Islet precursor cell (in vitro differentiated cells): Measurements from ENCODE around the gene GARIN5A.
A peak's percentile ranks its signal among the peaks of the same experiment; 100 is the strongest.

Experiments
- DNase-seq: peaks from one replicate; pipeline ENCODE4 v3.0.0-alpha.2; 2018

GARIN5A gene

DNA sequence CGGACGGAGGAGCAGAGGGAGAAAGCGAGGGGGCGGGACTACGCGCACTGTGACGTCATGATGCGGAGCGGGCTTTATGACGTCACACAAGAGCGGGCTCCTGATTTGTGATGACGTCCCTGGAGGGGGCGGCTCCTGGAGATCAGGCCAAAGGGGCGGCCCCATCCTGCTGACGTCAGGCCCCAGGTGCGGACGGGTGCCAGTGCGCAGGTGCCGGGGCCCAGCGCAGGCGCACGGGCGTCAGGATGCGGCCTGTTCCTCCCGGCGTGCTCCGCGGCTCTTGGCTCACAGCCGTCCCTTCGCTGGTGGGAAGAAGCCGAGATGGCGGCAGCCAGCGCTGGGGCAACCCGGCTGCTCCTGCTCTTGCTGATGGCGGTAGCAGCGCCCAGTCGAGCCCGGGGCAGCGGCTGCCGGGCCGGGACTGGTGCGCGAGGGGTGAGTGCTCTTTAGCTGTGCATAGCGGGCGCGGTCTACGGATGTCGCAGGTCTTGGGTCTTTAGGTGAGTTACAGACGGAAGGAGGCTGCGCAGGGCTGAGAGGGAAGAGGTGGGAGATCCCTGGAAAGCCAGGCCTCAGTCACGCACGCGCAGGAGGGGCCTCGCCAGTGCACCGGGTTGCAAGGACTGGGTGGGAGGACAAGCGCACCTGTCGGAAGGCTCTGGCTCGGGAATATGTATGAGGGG, at the start of gene GARIN5A, which contains the start of gene EMC10:
Gene GARIN5A, minus strand, starts transcription at position 625 of the 683 bp plus-strand sequence. Its CDS starts 460 bp downstream, at position 165.
Gene EMC10, plus strand, starts transcription at position 284 of the 683 bp plus-strand sequence. Its CDS starts 38 bp downstream, at position 322.
- peak; percentile 97 for DNase-seq

GRCh38 chr19:50522881-50523280, 46.2 kb upstream of the GARIN5A start:
- no peak for DNase-seq

GRCh38 chr19:50520822-50521465, 44.3 kb upstream of the GARIN5A start:
- DNase-seq = no peak

DNA sequence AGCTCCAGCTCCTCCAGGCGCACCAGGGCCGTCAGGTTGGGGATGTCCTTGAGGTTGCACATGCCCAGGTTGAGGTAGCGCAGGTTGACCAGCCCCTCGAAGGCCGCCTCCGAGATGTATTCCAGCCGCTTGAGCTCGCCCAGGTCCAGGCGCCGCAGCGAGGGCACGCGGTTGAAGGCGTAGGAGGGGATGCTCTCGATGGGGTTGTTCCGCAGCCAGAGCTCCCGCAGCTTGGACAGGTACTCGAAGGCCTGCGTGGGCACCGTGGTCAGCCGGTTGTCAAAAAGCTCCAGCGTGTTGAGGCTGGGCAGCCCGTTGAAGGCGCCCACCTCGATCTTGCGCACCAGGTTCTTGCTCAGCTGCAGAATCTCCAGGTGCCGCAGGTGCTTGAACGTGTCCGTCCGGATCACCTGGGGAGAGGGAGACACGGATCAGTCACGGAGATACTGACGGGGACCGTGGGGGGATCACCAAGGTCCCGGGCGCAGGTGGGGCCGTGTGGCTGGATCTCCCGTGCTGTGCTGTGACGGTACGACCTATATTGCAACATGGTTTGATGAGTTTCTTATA, 42.4 kb upstream of the GARIN5A start:
- no peak for DNase-seq

DNA sequence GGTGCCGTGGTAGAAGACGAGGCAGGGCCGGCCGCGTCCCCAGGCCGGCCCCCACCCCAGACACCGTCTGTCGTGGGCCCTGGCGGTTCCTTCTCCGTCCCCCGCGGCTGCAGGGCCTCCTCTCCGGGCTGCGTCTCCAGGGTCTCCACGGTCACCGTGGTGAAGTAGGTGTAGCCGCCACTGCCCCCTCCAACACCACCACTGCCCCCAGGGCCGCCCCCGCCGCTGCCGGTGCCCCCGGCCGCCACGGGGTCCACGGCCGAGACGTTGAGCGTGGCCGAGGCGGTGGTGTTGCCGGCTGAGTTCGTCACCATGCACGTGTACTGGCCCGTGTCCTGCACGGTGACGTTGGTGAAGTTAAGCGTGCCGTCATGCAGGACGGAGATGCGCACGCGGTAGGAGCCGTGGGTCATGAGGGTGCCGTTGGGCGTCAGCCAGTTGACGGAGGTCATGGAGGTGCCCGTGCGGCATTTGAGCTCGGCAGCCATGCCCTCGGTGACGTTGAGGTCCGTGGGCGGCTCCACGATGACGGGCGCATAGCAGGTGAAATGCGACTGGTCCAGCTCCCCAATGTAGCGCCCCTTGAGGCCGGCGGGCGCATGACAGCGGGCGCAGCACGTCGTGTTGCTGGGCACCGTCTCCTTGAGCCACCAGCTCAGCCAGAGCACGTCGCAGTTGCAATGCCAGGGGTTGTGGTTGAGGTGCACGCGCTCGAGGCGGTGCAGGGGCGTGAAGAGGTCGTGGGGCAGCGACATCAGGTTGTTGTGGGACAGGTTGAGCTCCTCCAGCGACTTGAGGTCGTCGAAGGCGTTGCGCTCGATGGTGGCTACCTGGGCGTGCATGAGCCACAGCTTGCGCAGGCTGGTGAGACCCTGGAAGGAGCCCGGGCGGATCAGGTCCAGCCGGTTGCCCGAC, 41.7 kb upstream of the GARIN5A start:
- DNase-seq = no peak

DNA sequence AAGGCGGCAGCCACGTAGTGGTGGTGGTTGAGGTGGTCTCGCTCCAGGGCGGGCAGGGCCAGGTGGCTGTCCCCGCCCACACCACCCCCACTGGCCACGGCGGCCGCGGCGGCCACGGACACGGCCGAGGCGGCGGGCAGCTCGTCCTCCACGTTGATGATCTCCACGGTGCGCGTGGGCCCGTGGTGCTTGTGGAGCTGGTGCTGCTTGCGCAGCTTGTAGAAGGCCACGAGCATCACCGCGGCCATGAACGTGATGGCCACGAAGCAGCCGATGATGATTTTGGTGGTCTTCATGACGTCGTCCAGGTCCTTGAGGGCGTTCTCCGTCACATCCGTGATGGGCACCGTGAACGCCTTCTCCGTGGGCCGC, 41.0 kb upstream of the GARIN5A start:
- no peak for DNase-seq

- DNase-seq = no peak
These were observed 40.5 kb upstream of the GARIN5A start for GRCh38 chr19:50516964-50517703.

GRCh38 chr19:50516456-50516855, 39.8 kb upstream of the GARIN5A start:
- no peak for DNase-seq

DNA sequence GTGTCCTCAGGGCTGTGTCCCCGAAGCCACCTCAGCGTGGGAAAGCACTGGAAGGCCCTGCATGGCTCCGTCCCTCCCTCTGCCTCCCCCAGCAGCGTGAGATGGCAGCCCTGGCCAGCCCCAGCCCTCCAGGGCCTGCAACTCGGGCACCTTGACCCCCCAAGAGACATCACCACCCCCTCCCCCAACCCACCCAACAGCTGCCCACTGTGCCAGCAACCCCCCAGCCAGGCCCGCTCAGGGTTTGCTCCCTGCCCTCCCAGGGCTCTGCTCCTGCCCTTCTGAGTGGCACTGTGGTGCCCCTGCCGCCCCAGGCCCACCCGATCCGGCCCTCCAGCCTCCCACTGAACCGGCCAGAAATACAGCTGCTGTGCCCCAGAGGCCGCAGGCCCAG, 38.5 kb upstream of the GARIN5A start:
- DNase-seq = no peak

GRCh38 chr19:50514346-50515167, 37.9 kb upstream of the GARIN5A start:
- DNase-seq = no peak

- no peak for DNase-seq
These were observed 37.2 kb upstream of the GARIN5A start, which contains the start of gene ASPDH for GRCh38 chr19:50513746-50514345. ASPDH (minus strand) TSS chr19:50513913; CDS start chr19:50513823, 90 bp downstream.

DNA sequence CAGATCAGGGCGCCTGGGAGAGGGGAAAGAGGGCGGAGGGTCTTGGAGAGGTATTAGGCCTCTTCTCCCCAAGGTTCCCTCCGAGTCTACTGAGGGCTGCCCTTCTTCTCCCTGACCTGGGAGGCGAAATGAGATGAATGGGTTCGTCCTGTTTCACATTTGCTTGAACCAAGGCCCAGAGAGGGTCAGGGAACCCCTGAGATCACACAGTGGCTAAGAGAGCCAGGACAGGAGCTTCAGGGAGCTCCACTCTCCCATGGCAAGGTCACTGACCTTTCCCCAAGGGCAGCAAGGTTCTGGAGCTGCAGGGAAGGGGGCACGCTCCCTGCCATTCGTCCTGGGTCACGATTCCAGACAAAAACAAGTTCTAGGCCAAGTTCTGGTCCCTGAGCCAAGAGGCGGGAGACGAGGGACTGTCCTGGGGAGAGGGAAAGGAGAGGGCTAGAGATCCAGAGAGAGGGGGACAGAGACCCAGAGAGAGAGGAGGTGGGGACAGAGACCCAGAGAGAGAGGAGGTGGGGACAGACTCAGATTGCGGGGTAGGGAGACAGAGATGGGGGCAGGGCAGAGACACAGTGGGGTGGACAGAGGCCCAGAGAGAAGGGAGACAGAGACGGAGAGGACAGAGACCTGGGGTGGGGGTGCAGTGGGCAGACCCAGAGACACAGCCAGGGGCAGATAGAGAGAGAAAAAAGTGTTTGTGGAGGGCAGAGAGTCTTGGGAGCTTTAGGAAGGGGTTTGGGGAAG, 36.5 kb upstream of the GARIN5A start:
- DNase-seq = no peak

DNA sequence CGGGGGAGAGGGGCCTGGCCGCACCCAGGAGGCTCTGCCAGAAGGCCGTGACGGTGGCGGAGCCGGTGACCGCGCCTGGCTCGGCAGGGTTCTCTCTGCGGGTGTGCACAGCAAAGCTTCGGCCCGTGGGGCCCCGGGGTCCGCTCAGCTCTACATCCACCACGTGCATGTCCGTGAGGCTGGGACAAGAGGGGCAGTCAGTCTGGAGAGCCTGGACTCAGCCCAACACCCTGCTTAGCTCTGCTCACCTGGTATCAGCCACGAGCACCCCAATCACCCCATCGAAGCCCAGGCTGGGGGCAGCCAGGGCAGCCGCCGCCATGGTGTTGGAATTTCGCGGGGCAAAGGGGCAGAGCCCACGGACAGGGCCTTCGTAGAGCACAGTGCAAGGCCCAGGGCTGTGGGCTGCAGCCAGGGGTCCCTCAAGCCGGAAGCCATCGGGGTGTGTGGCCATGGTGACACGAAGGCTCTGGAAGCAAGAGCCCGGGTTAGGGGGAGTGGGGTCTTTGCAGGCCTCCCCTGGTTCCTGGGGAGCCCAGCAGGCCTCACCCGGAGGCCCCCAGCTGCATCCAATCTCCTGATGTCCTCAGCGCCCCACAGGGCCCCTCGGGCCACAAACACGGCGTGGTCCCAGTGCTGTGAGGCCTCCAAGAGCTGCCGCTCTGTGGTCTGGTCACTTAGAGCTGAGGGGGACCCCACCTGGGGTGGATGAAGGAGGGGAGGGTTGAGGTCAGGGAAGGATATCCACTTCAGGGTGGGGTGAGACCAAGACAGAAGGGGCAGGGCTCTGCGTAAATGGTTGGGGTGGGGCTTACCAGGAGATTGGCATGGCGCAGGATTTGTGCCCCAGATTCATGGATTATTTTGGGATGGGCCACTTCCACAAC, 35.7 kb upstream of the GARIN5A start:
- no peak for DNase-seq

GRCh38 chr19:50511069-50511822, 34.6 kb upstream of the GARIN5A start, which contains the start of gene JOSD2:
JOSD2 (minus strand) TSS chr19:50511191; CDS start chr19:50510431, 760 bp downstream.
- peak; percentile 99 for DNase-seq

DNA sequence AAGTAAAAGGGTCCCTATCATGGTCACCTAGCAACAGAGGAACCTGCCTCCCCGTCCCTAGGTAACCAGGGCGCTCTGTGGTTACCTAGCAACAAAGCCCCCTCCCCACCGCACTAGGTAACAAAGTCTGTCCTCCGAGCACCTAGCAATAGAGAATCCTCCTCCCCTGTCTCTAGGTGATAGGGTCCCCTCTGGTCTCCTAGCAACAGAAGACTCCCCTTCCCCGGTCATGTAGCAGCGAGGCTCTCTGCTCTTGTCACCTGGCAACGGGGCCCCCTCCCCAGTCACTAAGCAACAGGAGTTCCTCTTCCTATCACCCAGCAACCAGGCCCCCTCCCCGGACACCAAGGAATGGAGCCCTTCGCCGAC, 34.0 kb upstream of the GARIN5A start:
- DNase-seq = no peak

GRCh38 chr19:50510121-50510670, 33.5 kb upstream of the GARIN5A start:
- DNase-seq = no peak

- DNase-seq = no peak
These were observed 32.7 kb upstream of the GARIN5A start for GRCh38 chr19:50509366-50509765.

DNA sequence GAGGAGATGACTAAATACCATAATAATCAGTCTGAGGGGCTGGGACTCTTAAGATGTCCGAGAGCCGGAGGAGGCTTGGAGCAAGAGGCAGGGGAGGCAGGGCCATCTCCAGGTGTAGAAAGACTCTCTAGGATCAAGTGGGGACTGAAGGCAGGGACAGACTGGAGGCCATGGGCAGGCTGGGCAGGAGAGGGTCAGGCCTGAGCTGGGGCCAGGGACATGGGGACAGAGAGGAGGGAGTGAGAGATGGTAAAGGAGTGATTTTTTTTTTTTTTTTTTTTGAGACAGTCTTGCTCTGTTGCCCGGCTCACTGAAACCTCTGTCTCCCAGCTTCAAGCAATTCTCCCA, 32.2 kb upstream of the GARIN5A start:
- no peak for DNase-seq
